SK-N-SH (cell line): ENCODE measurements around the gene CPAMD8. TPM values are rescaled to one million over a fixed set of nuclear protein-coding genes. Genes with fewer than 3 reads are reported as not detected.

ENCODE experiments used
- CTCF ChIA-PET: fragments of 300-600, 350-600 bp; formaldehyde crosslinking; extraction: SDS; loops from one replicate; lab custom pipeline; 2021; lab: Yijun Ruan, JAX
- POLR2A ChIA-PET: fragments of 350-600 bp; sonication (Branson Sonifier 250); formaldehyde crosslinking; extraction: SDS; loops from one replicate; lab custom pipeline; 2020; ENCODE audit warnings: antibody characterized with exemption, inconsistent platforms; lab: Yijun Ruan, JAX
- DNase-seq: peaks from one replicate; pipeline ENCODE4 v3.0.0; 2012
- H2AFZ ChIP-seq: fragments of 200-600 bp; sonication (generic); 2 replicates; pipeline ENCODE4 v1.8.1; 2016; ENCODE audit warnings: antibody characterized with exemption, mild to moderate bottlenecking, low read depth
- H3F3A ChIP-seq: fragments of 200-600 bp; sonication (generic); replicated peaks from 2 replicates; pipeline ENCODE3; 2016; ENCODE audit warnings: antibody characterized with exemption, mild to moderate bottlenecking; ENCODE audit not compliant: insufficient read depth
- H3K27ac ChIP-seq, 2 experiments: fragments of 200-500 bp in 1 of 2; fragments of 200-600 bp in 1 of 2; sonication (Bioruptor generic) in 1 of 2; sonication (generic), shearing (Covaris generic) in 1 of 2; 2 replicates each; pipeline versions ENCODE4 v1.5.1 to v1.6.1; 2014 to 2016; ENCODE audit warnings: low read depth in 2 of 2, inconsistent platforms in 1 of 2, low read length in 1 of 2, mild to moderate bottlenecking in 1 of 2, mixed read lengths in 1 of 2
- H3K27me3 ChIP-seq: fragments of 200-600 bp; sonication (generic), shearing (Covaris generic); 2 replicates; pipeline ENCODE4 v1.6.1; 2016; ENCODE audit warnings: mixed run types; ENCODE audit not compliant: insufficient read depth
- H3K36me3 ChIP-seq, 2 experiments: fragments of 200-500 bp in 1 of 2; fragments of 200-600 bp in 1 of 2; sonication (Bioruptor generic) in 1 of 2; sonication (generic) in 1 of 2; replicated peaks in 1 of 2; 2 replicates each; pipeline versions ENCODE3 to v1.5.1; 2014 to 2016; ENCODE audit warnings: low read length in 1 of 2, mild to moderate bottlenecking in 1 of 2; ENCODE audit not compliant: insufficient read depth in 2 of 2, control insufficient read depth in 1 of 2
- H3K4me1 ChIP-seq, 2 experiments: fragments of 200-500 bp in 1 of 2; fragments of 200-600 bp in 1 of 2; sonication (Bioruptor generic) in 1 of 2; sonication (generic), shearing (Covaris generic) in 1 of 2; 2 replicates each; pipeline versions ENCODE4 v1.5.1 to v1.6.1; 2014 to 2016; ENCODE audit warnings: low read depth in 1 of 2, low read length in 1 of 2, mixed run types in 1 of 2; ENCODE audit not compliant: insufficient read depth in 2 of 2, control insufficient read depth in 1 of 2
- H3K4me2 ChIP-seq: fragments of 200-600 bp; sonication (generic), shearing (Covaris generic); 2 replicates; pipeline ENCODE4 v1.6.1; 2017; ENCODE audit warnings: mixed run types
- H3K4me3 ChIP-seq, 2 experiments: fragments of 200-500 bp in 1 of 2; fragments of 200-600 bp in 1 of 2; sonication (Bioruptor generic) in 1 of 2; sonication (generic), shearing (Covaris generic) in 1 of 2; 2 replicates each; pipeline versions ENCODE4 v1.5.1 to v1.8.1; 2014 to 2016; ENCODE audit warnings: low read depth in 2 of 2, inconsistent platforms in 1 of 2, low read length in 1 of 2, mild to moderate bottlenecking in 1 of 2, mixed read lengths in 1 of 2, moderate library complexity in 1 of 2
- H3K79me2 ChIP-seq: fragments of 200-600 bp; sonication (generic); 2 replicates; pipeline ENCODE4 v1.8.1; 2017; ENCODE audit warnings: mild to moderate bottlenecking; ENCODE audit not compliant: insufficient read depth
- H3K9ac ChIP-seq: fragments of 200-600 bp; sonication (generic); 2 replicates; pipeline ENCODE4 v1.6.1; 2017; ENCODE audit warnings: mixed run types
- H3K9me2 ChIP-seq: fragments of 200-600 bp; sonication (generic); 2 replicates; pipeline ENCODE4 v1.6.1; 2017; ENCODE audit warnings: mixed run types
- H3K9me3 ChIP-seq: fragments of 200-600 bp; sonication (generic); 2 replicates; pipeline ENCODE4 v1.6.1; 2017; ENCODE audit warnings: mixed run types, mild to moderate bottlenecking, moderate library complexity
- H4K20me1 ChIP-seq: fragments of 200-600 bp; sonication (generic); 2 replicates; pipeline ENCODE4 v1.6.1; 2017; ENCODE audit warnings: mild to moderate bottlenecking, mixed run types; ENCODE audit not compliant: insufficient read depth
- CHD2 ChIP-seq: fragments of 150-350 bp; IDR thresholded peaks from 2 replicates; pipeline ENCODE4 v1.6.1; 2018; ENCODE audit warnings: low read length; ENCODE audit not compliant: partially characterized antibody
- CTCF ChIP-seq: fragments of 200-600 bp; sonication (generic); IDR thresholded peaks from 2 replicates; pipeline ENCODE4 v1.6.1; 2017; ENCODE audit warnings: antibody characterized with exemption, mild to moderate bottlenecking, moderate library complexity
- ELF1 ChIP-seq: IDR thresholded peaks from 2 replicates; pipeline ENCODE4 v1.4.0; 2012
- MXI1 ChIP-seq: IDR thresholded peaks from 2 replicates; pipeline ENCODE4 v1.6.1; 2012; ENCODE audit warnings: mild to moderate bottlenecking, low read depth, low read length, improper control_type of control experiment
- NFIC ChIP-seq: IDR thresholded peaks from 2 replicates; pipeline ENCODE4 v1.4.0; 2012; ENCODE audit warnings: borderline replicate concordance
- NRF1 ChIP-seq: IDR thresholded peaks from 2 replicates; pipeline ENCODE4 v1.6.1; 2012; ENCODE audit warnings: low read depth, mild to moderate bottlenecking, low read length
- RFX5 ChIP-seq: IDR thresholded peaks from 2 replicates; pipeline ENCODE4 v1.6.1; 2012; ENCODE audit warnings: mild to moderate bottlenecking, improper control_type of control experiment, low read length
- SIN3A ChIP-seq: IDR thresholded peaks from 2 replicates; pipeline ENCODE4 v1.6.1; 2012; ENCODE audit warnings: low read depth, mild to moderate bottlenecking, low read length, moderate library complexity, borderline replicate concordance
- SMC3 ChIP-seq: IDR thresholded peaks from 2 replicates; pipeline ENCODE4 v1.6.1; 2012; ENCODE audit warnings: low read depth, low read length, improper control_type of control experiment
- USF2 ChIP-seq: fragments of 150-350 bp; IDR thresholded peaks from 2 replicates; pipeline ENCODE4 v1.6.1; 2017; ENCODE audit warnings: antibody characterized with exemption, low read length, low read depth, borderline replicate concordance
- YY1 ChIP-seq: IDR thresholded peaks from 2 replicates; pipeline ENCODE4 v1.4.0; 2012; ENCODE audit warnings: low read depth, mild to moderate bottlenecking
- ZBTB33 ChIP-seq: IDR thresholded peaks from 2 replicates; pipeline ENCODE4 v1.4.0; 2012; ENCODE audit warnings: low read depth, borderline replicate concordance
- WGBS: methylation state at CpG from one replicate; pipeline ENCODE4 v1.1.6; 2017; ENCODE audit warnings: low lambda C conversion rate; 5-methylcytosine and 5-hydroxymethylcytosine counted together
- polyA plus RNA-seq, 3 experiments: library from polyadenylated mRNA; depleted of rRNA; stranded (reverse); fragments of >200 nt; gene quantifications; 2 replicates each; pipeline ENCODE4 v1.2.3, GENCODE V29; 2012

CPAMD8 gene
- polyA plus RNA-seq, 1 of the 3 experiments (the other 2 are of a cell fraction): 1.2 TPM

- Histone ChIP-seq H3K4me1 (no peaks in the 10 kb centered on the region), H3K9me3 (no peaks in the 10 kb centered on the region), H3K27me3 (no peaks in the 10 kb centered on the region; the same call in 1 of the 2 replicates), H3K4me2 (no peak overlapping the region), H4K20me1 (no peaks in the 10 kb centered on the region), H2AFZ (no peak overlapping the region), H3K36me3 (no peaks in the 10 kb centered on the region), H3K9me2 (no peaks in the 10 kb centered on the region), H3K79me2 (no peaks in the 10 kb centered on the region), H3F3A (no peaks in the 10 kb centered on the region), H3K27ac (no peak overlapping the region), H3K4me3 (no peak overlapping the region), H3K9ac (no peak overlapping the region)
- 8% methylated on average over 2 of the region's 2 CpGs for WGBS
- CTCF ChIA-PET: interaction anchor here (0.7 kb wide), 1 partner anchor 13 kb away, joined by 3 read pairs; no protein-coding TSS in a partner anchor
- TF ChIP-seq CHD2: no peak
- TF ChIP-seq MXI1: no peak
- TF ChIP-seq ELF1: no peak
- TF ChIP-seq RFX5: no peak
- no peak for TF ChIP-seq NRF1
- TF ChIP-seq SIN3A: no peak
- TF ChIP-seq YY1: no peak
- TF ChIP-seq SMC3: no peak
- no peak for TF ChIP-seq USF2
- DNase-seq: no peak
- POLR2A ChIA-PET: no interaction called here
These were observed 98.3 kb downstream of the CPAMD8 start for GRCh38 chr19:16928351-16928750.

GRCh38 chr19:16927883-16928282 is 98.7 kb downstream of the CPAMD8 start:
- Histone ChIP-seq H3K9me3 (no peaks in the 10 kb centered on the region), H3K79me2 (no peaks in the 10 kb centered on the region), H3K9me2 (no peaks in the 10 kb centered on the region), H3K27me3 (no peaks in the 10 kb centered on the region; the same call in 1 of the 2 replicates), H3F3A (no peaks in the 10 kb centered on the region), H3K36me3 (no peaks in the 10 kb centered on the region), H3K4me2 (no peak overlapping the region), H3K9ac (no peak overlapping the region), H4K20me1 (no peaks in the 10 kb centered on the region), H3K4me1 (no peaks in the 10 kb centered on the region), H2AFZ (no peak overlapping the region), H3K27ac (no peak overlapping the region), H3K4me3 (no peak overlapping the region)
- ChIA-PET CTCF (no interaction called here), POLR2A (no interaction called here)
- DNase-seq: no peak
- TF ChIP-seq ZBTB33: no peak
- TF ChIP-seq NRF1: no peak
- TF ChIP-seq NFIC: no peak
- no peak for TF ChIP-seq CTCF
- 60% methylated on average over 4 of the region's 13 CpGs for WGBS
